Breast epithelium (tissue), 3 donors: ENCODE data around the gene CCDC3.

Experiments
- CTCF ChIP-seq, 3 donors: fragments of 450-650 bp; IDR thresholded peaks; one replicate each; pipeline ENCODE4 v1.5.1; 2016 to 2017; ENCODE audit warnings: antibody characterized with exemption in 3 of 3, mild to moderate bottlenecking in 3 of 3, moderate library complexity in 3 of 3
- POLR2A ChIP-seq: fragments of 450-650 bp; IDR thresholded peaks from one replicate; pipeline ENCODE4 v1.6.1; 2016; ENCODE audit warnings: antibody characterized with exemption, mild to moderate bottlenecking, moderate library complexity
- POLR2AphosphoS5 ChIP-seq, 3 donors: sonication (generic); formaldehyde crosslinking; IDR thresholded peaks; one replicate each; pipeline ENCODE4 v1.6.1; 2017; ENCODE audit warnings: antibody characterized with exemption in 3 of 3

DNA sequence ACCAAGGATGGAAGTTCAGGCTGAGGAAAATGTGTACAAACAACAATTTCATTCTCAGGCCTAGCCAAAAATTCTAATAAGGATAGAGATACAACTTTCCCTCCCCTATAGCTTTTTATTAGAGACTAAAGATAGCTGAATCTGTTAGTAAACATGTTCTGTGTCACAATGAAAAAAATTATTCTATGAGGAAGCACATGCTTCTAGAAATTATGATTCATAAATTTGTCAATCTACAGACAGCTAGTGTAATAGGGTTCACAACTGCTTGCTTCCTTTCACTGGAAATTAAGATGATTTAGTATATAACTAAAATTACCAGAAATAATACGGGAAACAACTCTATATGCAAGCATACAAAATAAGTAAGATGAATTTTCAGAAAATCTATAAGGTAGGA, 56.6 kb downstream of the CCDC3 start:
- no peak for TF ChIP-seq POLR2A
- no peak for TF ChIP-seq CTCF (IDR thresholded peaks at IDR 0.05)
- no peak for TF ChIP-seq POLR2AphosphoS5 (IDR thresholded peaks at IDR 0.05)
